Stromal cell of bone marrow (primary cell): ENCODE measurements around the gene CASD1.

ENCODE experiments used
- DNase-seq: peaks from one replicate; pipeline ENCODE4 v3.0.0-alpha.2; 2012; ENCODE audit warnings: low read depth

CASD1 gene

DNA sequence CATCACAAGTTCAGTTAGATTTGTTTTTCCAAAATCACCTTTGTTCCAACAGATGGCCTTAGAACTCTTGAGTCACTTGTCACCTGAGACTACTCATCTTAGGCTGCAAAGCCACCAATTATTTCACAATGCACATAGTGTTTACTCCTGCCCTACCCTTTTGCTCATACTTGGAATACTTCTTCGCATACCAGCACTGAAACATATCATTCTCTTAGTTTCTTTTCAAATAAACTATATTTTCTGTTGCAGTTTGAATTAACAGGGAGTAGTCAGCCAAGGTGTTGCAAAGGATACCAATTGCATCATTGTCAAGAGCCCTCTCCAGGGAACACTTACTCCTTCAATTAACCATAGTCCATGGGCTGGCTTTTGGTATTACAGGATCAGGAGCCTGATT, 71.0 kb downstream of the CASD1 start:
- no peak for DNase-seq

DNA sequence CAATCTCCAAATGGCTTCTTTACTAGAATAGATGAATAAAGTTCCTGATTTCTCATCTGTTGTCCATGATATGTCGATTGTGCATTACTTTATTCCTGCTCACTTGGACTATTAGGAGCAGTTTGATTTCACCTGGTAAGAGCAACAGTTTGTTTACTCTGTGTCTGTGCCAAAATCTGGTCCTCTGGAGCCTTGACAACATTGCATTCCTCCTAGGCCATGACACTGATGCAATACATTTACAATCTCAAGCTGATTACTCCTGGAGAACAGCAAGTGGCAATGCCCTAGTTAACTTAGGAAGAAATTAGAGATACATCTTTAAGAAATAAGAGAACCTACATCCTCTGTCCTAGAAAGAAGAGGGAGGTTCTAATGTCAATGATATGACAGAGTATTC, 74.5 kb downstream of the CASD1 start:
- DNase-seq = no peak

DNA sequence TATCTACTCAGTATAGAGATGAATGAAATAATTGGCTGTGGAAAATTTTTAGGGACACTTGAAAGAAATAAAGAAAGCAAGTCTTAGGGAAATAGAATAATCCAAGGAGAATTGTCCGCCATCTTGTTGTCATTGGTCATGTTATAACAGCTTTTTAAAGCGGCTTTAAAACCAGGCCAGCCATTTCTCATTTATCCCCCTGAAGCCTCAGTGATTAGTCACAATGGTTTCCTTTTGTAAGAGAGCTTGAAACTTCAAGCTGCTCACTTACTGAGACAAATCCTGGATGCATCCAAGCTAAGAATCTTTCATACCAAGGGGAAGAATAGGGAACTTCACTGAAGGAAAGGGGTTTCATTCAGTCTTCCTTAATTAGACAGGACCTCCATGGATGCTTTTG, 78.5 kb downstream of the CASD1 start:
- DNase-seq = no peak

DNA sequence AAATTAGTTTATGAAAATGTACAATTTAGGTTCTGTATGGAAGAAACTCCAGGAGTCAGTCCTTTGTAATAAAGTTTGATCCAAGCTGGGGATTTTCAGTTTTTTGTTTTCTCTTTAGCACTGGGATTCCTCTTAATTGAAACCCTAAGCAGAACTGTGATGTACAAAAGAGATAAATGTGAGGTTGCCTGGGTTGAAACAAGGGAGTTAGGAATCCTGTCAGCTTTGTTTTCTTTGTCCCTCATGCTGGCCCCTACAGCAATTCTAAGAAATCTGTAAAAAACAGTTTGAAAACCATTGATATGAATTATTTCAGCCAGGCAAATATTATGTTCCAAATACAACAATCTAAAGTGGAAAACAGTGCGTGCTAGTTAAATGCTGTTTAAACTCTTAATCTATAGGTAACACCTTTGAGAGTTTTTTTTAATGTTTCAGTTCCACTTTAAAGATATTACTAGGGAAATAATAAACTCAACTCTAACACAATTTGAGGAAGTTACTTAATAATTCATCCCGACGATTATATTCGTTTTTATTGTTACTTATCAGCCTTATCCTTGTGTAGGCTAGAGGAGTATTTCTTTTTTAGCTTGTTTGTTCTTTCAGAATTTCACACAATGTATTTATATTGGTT, 81.0 kb downstream of the CASD1 start:
- DNase-seq = no peak

DNA sequence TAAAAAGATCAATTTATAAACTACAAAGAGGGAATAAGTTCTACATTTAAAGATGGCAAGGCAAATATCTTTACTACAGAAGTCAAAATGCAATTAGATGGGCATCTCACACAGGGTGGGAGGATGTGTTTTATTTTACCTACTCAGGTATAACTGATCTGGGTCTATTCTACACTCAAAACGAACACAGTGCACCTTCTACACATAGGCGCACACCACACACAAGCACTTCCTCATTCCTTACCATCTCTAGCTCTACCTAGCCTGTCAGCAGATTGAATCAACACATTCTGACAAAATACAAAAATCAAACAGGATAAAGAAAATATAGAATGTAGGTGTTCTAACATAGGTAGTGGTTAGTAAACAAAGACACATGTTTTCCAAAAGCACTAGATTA, 81.6 kb downstream of the CASD1 start:
- no peak for DNase-seq

DNA sequence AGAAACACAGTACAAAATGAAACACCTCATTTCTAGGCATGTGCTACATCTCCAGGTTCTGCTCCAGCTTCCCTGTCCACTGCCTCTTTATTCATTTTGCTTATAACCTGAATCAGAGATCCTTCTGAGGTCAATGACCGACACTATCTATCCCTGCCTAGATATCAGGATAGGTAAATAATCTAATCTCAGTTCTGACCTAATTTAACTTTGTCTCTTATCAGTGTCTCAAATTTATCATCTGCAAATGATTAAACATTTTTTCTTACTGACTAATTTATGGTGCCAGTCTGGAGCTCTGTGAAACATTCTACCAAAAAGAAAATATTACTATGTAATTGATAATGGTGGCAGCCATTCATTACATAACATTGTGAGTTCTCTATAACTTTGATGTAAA, 85.3 kb downstream of the CASD1 start:
- no peak for DNase-seq

DNA sequence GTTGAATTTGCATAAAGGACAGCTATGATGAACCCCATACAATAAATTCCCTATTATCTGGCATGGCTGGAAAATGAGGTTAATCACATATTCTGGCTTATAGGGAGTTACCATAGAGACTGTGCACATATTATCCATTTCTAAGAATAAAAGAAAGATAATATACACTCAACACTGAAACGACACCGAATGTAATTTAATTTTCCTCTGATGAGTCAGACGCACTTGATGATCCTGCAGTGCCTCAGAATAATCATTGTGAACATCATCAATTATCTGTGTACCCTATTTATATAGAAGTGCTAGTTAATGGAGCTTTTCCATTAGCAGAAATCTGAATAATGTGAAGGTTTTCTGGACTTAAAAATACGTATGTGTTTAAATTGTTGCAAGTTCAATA, 86.1 kb downstream of the CASD1 start:
- DNase-seq = no peak

DNA sequence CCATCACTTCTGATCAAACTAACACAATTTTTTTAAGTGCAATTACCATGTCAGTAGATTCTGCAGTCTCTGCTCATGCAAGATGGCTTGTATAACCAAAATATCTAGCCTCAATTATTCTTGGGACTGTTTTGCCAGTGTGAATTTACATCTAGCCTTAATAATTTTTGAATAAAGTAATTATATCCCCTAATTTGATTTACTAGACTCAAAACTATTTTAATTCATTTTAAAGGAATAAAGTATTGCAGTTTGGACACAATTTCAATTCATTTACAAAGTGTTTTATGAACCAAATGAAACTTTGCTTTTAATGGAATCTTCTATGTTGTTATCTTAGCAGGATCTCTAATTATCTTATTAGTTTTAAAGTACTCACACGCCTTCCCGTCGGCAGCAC, 90.7 kb downstream of the CASD1 start:
- DNase-seq = no peak

DNA sequence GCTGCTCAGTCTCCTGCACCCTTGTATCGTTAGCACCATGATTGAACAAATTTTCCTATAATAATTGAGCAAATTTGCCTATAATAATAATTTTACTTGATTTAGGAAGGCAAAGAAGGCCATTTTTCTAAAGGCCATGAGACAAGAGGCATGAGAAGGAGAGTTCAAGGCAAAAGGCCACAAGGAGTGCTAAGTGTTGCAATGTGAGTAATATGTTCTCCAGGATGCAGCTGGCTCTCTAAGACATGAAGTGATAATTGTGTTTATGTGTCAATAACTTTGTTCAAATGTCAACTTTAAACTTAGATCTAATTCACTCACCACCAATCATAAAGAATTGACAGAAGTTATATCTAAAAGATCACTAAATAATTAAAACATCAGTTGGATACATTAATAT, 92.6 kb downstream of the CASD1 start:
- DNase-seq = no peak

DNA sequence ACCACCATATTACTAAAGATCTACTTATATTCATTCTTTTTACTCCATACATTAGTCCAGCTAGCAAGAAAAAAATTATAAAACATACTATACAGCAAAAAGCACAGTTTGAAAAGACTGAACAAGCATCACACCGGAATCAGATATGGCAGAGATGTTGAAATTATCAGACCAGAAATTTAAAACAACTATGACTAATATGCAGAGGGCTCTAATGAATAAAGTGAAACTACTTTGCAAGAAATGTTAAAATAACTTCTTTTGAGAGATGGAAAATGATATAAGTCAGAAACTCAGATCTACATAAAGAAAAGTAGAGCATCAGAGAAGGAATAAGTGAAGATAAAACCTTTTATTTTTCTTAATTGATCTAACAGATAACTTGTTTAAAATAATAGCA, 95.4 kb downstream of the CASD1 start:
- DNase-seq = peak; percentile 6
